Amygdala (tissue), 56 donors: ENCODE measurements around the gene TNFAIP8.

ENCODE experiments used
- DNase-seq, 56 donors: peaks; one replicate each; lab custom pipeline; 2025; lab: John Stamatoyannopoulos, UW

TNFAIP8 gene

DNA sequence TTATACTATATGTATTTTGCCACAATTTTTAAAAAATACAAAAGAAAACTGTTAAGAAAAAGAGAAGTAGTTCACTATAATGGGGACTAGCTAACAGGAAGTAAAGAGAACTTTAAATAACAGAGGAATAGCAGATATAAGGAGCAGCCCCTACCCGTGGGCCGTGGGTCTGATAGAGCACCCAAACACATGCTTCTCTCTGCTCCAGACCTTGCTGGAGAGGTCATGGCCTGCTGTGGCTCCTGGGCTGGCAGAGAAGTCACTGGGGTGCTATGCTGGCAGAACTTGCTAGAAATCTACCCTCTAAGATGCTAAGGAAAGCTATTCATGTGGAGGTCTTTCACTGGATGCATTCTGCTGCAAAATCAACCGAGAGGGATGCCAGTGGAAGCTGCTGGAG, 10.0 kb upstream of the TNFAIP8 start:
- no peak for DNase-seq

DNA sequence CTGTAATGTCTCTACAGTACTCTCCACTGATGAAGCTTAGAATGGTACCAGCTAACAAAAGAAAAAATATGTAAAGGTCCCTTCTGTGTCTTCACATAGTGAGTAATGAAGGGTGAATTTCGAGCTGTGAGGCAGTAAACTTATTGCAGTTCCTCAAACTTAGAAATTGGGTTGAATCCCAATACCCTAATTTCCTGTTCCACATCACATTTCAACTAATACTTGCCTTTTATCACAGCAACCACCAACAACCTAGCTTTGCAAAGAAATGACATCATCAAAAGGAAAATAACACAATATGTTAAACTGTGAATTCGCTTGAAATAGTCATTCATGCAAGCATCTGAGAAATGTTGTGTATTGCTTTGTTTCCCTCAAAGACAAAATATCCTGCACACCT, 9.4 kb upstream of the TNFAIP8 start:
- DNase-seq: no peak

DNA sequence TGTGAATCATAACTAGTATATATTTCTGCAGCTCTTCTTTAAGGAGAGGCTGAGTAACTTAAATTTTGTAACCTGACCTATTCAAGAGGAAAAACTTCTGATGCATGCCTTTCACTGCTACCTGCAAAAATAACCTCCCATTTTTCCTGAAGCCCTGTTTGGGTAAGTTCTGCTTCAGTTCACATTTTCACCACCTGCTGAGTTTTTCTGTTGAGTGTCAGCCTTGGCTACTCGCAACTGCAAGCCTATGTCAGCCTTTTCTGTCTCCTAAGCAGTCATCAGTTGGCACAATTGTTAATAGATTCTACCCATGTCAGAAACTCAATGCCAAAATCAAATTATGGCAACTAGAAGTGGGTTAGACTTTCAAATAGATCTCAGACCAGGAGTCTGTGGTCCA, 8.2 kb upstream of the TNFAIP8 start:
- no peak for DNase-seq

DNA sequence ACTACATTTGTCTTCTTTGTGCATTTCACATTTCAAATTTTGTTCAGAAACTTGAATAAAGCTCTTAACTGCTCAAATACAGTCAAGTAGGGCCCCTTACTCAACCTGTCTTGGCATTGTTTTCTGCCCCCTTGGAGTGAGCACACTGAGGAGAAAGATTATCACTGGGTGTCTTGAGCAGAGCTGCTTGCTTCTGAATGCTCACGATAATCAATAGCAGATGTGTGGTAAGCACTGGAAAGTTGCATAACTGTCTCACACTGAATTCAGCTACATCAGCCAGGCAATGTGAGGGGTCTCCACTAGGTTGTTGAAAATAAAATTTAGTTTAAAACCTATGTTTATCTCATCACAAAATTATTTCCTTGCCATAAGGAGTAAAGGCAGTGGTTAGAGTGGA, 7.8 kb upstream of the TNFAIP8 start:
- no peak for DNase-seq

DNA sequence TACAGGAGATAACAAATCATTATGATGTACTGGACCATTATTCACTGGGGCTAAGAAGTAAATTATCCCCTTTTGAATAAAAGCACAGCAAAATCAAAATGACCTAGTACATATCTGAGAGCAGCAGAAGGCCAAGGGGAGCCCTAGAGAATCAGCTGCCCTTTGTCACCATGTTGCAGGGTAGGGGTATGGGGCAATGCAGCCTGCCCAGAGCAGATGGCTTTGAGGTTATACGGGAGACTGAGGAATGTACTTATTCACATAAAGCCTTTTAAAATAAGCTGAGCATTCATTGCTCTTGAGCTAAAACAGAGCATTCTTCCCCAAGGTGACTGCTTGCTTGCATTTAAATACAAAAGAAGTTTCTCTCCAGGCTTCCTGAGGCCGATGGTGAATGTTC, 2.6 kb upstream of the TNFAIP8 start:
- DNase-seq: no peak

DNA sequence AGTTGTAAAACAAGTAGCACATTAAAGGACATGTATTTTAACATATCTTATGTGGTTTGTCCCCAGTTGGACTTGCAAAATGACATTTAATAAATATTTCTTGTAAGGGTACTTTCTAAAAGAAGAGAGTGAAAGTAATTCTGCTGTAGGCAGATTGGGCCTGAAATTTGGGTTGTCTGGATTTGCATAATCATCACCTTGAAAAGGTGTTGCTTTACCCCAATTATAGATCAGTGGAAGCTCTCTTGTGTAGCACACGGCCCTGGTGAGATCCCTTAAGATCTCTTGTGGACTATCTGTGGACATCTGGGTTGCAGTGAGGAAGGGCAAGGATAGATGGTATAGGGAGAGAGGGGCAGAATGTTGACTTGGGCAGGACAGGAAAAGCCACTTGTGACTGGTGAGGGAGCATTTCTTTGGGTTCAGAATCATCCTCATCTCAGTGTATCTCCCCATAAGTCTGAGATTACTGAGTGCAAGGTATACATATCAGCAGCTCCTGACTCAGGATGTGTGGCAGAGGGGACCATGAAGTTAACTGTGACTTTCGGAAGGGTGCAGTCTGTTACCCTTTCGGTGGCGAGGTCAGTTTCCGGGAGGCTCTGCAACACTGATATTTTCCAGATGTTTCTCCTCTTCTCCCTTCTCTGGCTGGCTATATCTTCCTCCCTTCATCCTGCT, 2.0 kb upstream of the TNFAIP8 start:
- DNase-seq: no peak

DNA sequence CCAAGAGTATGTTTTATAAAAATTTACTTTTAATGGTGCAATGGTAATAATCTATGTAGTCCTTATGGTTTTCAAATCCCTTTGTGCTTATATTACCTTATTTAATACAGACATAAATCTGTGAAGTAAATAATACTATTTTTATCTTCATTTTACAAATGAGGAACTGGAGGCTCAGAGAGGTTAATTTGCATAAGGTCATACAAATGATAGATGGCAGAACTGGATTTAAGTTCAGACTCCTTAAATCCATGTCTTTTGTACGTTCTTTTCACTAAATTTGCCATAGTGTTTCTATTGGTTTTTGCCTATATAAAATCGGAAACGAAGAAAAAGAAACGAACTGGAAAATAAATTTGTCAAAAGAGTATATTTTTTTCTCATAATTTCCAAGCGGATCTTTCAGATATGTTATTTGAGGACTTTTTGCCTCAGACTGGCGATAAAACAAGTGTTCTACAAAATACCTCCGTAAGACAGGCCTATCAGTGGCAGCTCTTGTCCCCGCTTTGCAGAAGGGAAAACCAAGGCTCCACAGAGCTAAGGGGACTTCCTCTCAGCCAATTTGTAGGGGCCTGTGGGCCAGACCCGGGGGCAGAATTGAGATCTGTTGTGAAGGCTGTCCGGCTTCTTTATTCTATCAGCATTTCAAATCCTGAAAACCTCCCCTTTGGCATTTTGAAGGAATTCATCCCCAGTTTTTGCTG, 1.1 kb upstream of the TNFAIP8 start:
- DNase-seq: no peak

DNA sequence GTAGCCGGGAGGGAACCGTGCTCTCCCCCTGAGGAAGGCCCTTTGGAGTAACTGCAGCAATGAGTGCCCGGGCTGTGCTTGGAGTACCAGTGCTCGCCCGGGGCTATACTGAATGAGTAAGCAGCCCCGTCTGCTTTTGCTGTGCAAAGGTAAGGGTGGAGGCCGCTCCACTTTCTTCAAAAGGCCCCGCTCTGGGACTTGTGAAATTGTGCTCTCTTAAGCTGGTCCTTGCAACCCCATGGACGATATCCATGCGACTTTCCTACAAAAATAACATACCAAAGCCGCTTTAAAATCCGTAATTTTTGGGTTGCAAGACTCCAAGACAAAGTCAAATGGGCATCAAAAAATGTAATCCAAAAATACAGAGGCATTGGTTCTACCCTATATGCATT, 578 bp upstream of the TNFAIP8 start:
- no peak for DNase-seq

DNA sequence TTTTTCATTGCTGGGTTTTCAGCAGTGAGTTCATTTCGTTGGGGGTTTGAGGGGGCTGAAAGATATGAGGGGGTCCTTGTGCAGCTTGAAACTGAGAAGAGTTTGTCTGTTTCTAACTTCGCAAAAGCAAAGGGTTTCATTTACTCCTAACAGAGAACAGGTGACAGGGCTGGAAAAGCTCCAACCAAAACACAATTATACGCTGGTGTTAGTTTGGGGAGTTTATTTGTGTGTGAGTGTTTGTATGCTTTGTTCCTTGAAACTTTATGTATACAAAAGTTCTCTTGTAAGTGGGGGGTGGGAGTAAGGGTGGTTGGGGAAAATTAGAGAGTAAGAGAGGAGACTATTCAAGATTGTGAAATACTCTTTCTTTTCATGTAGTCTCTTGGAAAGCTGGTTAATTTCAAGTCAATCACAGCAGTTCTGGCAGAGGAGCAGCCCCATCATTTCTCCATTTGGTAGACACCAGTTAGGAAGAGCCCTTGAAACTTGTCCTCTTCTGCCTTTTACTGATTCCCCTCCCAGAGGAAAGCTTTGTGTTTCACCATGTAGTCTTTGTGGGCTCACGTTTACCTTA, 881 bp downstream of the TNFAIP8 start:
- no peak for DNase-seq

DNA sequence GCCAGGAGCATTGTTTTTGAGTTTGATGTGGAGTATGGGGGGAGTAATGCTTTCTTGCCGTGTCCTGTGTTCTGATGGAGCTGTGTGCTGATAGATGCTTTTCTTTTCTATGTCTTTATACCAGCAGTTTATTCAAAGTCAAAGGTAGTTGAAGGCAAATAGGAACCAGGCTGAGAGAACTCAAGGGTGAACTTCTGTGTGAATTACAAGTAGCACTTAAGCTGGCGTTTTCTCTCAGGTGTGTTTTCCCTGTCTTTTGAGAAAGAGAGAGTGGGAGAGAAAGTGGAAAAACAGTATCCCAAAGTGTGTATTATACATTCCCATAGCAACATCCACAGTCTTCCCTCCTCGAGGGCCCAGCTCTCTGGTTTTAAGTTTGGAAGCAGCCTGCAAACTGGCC, 1.5 kb downstream of the TNFAIP8 start:
- no peak for DNase-seq

DNA sequence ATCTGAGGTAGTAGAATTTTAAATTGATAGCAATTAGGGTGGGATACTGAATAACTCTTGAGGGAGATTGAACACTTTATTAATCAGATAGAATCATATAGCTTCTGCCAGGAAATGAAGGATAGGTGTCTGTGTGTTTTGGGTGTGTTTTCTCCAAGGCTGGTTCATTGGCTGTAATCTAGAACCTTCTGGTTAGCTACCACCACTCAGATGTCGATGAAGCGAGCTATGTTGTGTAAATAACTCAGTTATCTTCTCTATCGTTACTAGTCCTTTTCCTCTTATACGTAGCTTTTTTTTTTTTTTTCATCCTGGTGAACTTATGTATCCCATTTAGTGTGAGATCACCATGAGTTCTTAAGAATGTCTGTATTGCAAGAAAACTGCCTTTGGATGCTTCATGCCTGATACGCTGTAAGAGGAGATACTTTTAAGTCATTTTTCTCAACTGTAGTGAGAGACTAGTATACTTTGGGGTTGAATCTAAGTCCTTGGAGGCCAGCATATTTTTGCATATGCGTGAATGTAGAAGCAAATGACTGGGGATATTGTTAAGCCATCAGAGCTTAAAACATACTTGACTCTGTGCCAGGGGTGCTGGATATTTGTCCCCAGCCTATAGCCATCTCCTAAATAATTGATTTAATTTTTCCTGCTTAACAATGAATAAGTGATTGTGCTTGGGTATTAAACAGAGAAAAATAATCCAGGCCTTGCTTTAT, 2.1 kb downstream of the TNFAIP8 start:
- no peak for DNase-seq

DNA sequence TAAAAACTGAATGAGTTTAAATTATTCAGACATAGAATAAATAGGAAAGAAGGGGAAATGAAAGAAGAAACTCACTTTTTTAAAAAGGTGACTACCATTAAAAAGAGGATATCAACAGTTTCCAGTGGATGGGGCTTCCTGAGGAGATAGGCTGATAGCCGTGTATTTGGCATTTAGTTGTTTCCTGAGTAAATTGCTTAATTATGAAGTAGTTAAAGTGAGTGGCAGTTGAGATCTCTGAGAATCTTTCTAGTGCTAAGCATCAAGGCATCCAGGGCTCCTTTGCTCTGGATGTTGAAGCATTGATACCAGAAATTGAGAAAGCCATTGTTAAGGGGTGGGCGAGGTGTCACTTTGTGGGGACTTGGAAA, 2.7 kb downstream of the TNFAIP8 start:
- no peak for DNase-seq

DNA sequence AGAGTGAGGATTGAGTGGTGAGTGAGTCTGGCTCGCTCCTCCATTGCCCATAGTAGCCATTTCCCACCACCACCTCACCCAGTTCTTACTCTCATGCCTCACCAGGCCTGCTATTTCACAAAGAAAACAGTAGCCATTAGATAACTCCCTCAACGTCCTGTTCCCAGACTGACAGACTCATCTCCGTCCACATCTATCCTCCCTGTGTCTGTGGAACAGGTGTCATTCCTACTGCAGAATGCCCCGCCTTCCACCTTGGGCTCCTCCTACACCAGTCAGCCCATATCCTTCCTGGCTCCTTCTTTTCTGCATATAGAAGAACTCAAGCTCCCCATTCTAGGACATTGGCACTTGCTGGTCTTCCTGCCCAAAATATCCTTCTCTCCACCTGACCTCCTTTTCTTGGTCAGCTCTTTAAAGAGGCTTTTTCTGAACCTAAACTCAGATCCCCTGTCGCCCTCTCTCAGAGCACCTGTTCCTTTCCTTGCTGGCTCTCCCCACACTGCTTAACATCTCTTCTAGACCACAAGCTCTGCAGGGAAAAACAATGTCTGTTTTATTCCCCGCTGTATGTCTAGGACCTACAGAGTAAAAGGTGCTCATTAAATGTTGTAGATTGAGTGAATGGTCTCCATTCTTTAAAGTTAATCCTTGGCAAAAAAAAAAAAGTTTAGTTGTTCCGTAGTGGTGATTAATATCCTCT, 3.2 kb downstream of the TNFAIP8 start:
- no peak for DNase-seq

DNA sequence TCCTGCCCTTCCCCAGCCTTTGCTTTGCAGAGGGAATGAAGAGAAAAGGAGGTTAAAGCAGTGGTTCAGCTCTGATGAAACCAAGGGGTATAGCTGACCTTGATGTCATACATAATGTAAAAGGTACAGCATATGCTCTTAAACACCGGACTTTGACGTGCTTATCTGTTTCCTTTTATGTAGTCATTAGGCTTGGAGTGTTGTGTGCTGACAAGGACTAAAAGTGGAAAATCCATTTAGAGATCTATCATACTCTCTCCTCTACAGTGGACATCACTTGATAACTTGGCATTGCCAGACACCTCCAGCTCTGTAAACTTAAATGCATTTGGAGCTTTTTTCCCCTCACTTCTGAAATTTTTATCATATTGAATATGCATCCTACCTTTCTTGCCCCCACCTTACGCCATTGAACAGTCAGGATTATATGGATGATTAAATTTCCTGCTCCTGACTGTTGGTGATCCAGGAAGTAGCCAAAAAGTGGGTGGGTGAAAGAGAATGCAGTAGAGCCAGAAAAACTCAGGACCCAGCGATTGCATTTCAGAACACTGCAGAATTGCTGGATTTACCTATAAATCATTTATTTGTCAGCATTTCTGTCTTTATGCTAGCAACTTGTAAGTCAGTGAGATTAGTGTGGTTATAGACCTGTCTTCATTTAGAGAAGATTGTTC, 4.1 kb downstream of the TNFAIP8 start:
- no peak for DNase-seq

DNA sequence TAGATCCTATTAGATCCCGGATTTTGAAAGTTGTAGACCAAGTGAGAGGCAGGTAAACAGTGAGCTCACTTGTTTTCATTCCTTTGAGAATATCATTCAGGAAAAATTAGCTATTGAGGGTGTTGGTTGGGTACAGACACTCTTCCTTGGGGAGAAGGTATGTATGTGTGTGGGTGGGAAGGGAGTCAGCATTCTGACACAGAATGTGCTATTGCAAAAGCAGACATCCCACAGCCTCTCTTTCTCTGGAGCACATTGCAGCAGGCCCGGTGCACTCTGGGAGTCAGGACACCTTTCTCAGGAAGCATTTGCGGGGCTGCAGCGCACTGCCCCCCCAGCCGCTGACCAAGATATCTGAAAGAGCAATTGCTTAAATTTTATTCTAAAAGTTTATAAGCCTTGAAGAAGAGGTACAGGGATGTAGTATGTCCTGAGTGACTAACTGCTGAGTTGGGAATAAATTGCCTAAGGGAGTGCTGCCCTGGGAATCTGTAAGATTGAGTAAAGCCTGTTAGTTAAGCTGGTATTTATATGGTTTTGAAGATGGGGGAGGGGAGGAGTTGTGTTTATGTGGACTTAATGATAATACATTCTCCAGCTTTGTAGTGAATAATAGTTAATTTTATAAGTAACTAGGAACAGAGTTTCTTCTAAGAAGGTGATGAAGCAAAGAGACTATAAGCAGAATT, 5.2 kb downstream of the TNFAIP8 start:
- no peak for DNase-seq

DNA sequence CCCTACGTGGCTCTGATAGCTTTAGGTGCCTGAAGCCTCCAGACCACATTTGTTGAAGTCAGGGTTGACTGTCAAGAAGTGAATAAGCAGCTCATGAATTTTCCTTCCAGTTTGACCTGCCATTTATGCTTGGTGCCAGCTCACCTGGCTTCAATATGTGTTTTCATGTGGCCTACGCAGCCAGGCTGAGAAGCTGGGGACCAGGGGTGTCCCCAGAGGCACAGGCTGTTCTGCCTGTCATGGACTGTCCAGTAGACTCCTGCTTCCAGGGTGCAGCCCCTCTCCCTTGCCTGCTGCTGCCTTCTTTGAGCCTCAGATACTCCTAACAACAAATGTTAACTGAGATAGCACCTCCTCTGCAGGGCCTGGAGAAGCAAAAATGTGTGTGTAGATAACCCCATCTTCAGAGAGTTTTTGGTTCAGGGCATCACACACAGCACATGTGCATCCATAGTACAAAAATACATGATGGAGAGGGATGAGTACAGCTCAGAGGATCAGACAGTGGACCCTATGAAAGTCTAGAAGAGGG, 5.8 kb downstream of the TNFAIP8 start:
- DNase-seq: no peak

DNA sequence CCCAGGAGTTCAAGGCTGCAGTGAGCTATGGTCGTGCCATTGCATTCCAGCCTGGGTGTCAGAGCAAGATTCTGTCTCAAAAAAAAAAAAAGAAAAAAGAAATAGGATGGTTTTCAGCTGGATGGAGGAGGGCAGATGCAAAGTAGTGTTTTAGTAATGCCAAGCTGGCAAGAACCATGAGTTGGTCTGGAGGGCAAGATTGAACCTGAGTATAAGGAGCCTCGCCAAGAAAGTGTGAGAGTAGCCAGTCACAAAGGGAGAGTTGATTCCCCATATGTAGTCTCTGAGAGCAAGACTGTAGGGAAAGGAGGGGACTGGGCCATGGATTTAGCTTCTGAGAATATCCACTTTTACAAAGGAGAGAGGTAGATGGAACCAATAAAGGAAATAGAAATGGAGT, 6.9 kb downstream of the TNFAIP8 start:
- no peak for DNase-seq

DNA sequence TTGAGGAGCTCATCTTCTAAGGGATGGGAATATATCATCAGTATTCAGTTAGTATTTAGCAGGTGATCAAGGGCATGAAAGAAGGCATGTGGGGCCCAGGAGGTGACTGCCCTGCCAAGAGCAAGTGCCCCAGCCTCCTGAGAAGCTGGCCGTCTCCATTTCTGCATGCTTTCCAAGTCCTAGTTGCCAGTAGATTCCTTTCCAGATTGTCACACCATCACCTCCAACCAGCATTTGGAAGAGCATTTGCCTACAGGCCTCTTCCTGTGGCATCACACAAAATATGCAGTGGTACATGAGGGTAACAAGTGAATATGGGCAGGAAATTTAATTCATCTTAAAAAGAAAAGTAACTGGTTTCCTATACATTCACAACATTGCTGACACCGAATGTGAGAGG, 7.5 kb downstream of the TNFAIP8 start:
- no peak for DNase-seq

DNA sequence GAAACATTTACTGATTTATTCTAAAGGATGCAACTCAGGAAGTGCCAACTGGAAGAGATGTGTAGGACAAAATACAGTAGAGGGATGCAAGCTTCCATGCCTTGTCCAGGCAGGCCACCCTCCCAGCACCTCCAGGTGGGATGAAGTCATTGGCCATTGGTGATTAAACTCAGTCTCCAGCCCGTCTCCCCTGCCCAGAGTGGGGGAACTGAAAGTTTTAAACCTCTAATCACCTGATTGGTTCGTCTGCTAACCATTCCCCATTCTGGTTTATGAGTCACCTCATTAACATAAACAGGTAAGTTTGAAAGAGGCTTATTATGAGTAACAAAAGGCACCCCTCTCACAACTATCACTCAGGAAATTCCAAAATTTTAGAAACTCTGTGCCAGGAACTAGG, 8.1 kb downstream of the TNFAIP8 start:
- DNase-seq: no peak
